Vagina (tissue), 2 donors: ENCODE results near the gene MEGF8. TPM values are rescaled to one million over a fixed set of nuclear protein-coding genes. Genes with fewer than 3 reads are reported as not detected.

Experiments used
- DNase-seq, 2 donors: peaks; one replicate each; pipeline ENCODE4 v3.0.0-alpha.2; 2017; ENCODE audit errors: extremely low spot score in 2 of 2
- H3K27ac ChIP-seq: fragments of 200-600 bp; sonication (generic); one replicate; pipeline ENCODE4 v1.5.1; 2019
- H3K27me3 ChIP-seq: fragments of 200-600 bp; sonication (generic); one replicate; pipeline ENCODE4 v1.5.1; 2019
- H3K36me3 ChIP-seq, 2 donors: fragments of 200-600 bp; sonication (generic); one replicate each; pipeline ENCODE4 v1.5.1; 2017 to 2019
- H3K4me1 ChIP-seq: fragments of 200-600 bp; sonication (generic); one replicate; pipeline ENCODE4 v1.5.1; 2019
- H3K4me3 ChIP-seq, 2 donors: fragments of 200-600 bp; sonication (generic); 1 replicate in 1 of 2; 2 replicates in 1 of 2; pipeline ENCODE4 v1.5.1; 2016 to 2019
- H3K9me3 ChIP-seq: fragments of 200-600 bp; sonication (generic); one replicate; pipeline ENCODE4 v1.5.1; 2019
- POLR2A ChIP-seq, 2 donors: fragments of 450-650 bp; IDR thresholded peaks; one replicate each; pipeline ENCODE4 v1.6.1; 2017; ENCODE audit warnings: antibody characterized with exemption in 2 of 2, mild to moderate bottlenecking in 2 of 2, moderate library complexity in 2 of 2
- POLR2AphosphoS5 ChIP-seq, 2 donors: sonication (generic); formaldehyde crosslinking; IDR thresholded peaks; one replicate each; pipeline ENCODE4 v1.9.0; 2017; ENCODE audit warnings: antibody characterized with exemption in 2 of 2, mild to moderate bottlenecking in 2 of 2, low read depth in 1 of 2; ENCODE audit not compliant: insufficient read depth in 1 of 2
- intact Hi-C: fragments of 100-400 bp; cut with DNase I; formaldehyde crosslinking; loops from one replicate; pipeline ENCODE4 v1.15.1; 2023
- total RNA-seq: library from RNA; depleted of rRNA; stranded (reverse); fragments of >200 nt; gene quantifications from one replicate; pipeline ENCODE4 v1.2.3, GENCODE V29; 2016
- TF ChIP-seq, protein P1 (sequence below), 3 experiments: fragments of 450-650 bp in 2 of 3; fragments of 200-600 bp in 1 of 3; sonication (generic) in 1 of 3; IDR thresholded peaks; one replicate each; pipeline ENCODE4 v1.5.1; 2017 to 2019; ENCODE audit warnings: antibody characterized with exemption in 3 of 3, mild to moderate bottlenecking in 2 of 3, moderate library complexity in 2 of 3

MEGF8 gene
- total RNA-seq, 1 donor from 2014 or later = 13.5 TPM

DNA sequence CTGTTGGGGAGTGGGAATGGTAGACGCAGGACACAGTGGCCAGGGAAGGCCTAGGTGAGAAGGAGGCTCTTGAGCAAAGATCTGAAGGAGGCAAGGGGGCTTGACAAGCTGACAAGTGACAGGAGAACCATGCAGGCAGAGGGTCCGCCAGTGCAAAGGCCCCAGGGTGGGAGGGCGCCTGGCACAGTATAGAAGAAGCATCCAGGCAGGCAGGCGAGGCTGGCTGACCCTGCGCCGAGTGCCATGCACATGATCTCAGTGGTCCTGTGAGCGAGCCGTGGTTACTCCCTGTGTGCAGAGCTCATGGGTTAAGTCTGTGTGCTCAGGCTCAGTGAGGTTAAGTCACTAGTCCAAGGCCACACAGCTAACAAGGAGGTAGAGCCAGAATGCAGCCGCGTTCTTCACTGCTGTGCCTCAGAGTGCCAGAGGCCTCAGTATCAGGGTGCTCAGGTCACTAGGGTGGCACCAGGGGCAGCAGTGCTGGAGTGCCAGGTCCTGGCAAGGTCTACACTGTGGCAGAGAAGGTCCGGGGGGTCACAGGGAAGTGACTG lies 49.5 kb downstream of the MEGF8 start:
- Histone ChIP-seq H3K4me3 (no peak overlapping the region), H3K27ac (no peak overlapping the region), H3K4me1 (no peaks in the 10 kb centered on the region), H3K27me3 (no peaks in the 10 kb centered on the region), H3K36me3 (peaks cover 0 to 16% of the 10 kb centered on the region in 2 donors), H3K9me3 (no peaks in the 10 kb centered on the region)
- no peak for TF ChIP-seq POLR2AphosphoS5 (IDR thresholded peaks at IDR 0.05; ENCODE audit: insufficient read depth in 1 of 2, low read depth in 1 of 2)
- TF ChIP-seq, protein P1, sequence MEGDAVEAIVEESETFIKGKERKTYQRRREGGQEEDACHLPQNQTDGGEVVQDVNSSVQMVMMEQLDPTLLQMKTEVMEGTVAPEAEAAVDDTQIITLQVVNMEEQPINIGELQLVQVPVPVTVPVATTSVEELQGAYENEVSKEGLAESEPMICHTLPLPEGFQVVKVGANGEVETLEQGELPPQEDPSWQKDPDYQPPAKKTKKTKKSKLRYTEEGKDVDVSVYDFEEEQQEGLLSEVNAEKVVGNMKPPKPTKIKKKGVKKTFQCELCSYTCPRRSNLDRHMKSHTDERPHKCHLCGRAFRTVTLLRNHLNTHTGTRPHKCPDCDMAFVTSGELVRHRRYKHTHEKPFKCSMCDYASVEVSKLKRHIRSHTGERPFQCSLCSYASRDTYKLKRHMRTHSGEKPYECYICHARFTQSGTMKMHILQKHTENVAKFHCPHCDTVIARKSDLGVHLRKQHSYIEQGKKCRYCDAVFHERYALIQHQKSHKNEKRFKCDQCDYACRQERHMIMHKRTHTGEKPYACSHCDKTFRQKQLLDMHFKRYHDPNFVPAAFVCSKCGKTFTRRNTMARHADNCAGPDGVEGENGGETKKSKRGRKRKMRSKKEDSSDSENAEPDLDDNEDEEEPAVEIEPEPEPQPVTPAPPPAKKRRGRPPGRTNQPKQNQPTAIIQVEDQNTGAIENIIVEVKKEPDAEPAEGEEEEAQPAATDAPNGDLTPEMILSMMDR (IDR thresholded peaks at IDR 0.05) = no peak
- TF ChIP-seq POLR2A (IDR thresholded peaks at IDR 0.05) = no peak
- DNase-seq = no peak
- intact Hi-C loops = no loop called here

DNA sequence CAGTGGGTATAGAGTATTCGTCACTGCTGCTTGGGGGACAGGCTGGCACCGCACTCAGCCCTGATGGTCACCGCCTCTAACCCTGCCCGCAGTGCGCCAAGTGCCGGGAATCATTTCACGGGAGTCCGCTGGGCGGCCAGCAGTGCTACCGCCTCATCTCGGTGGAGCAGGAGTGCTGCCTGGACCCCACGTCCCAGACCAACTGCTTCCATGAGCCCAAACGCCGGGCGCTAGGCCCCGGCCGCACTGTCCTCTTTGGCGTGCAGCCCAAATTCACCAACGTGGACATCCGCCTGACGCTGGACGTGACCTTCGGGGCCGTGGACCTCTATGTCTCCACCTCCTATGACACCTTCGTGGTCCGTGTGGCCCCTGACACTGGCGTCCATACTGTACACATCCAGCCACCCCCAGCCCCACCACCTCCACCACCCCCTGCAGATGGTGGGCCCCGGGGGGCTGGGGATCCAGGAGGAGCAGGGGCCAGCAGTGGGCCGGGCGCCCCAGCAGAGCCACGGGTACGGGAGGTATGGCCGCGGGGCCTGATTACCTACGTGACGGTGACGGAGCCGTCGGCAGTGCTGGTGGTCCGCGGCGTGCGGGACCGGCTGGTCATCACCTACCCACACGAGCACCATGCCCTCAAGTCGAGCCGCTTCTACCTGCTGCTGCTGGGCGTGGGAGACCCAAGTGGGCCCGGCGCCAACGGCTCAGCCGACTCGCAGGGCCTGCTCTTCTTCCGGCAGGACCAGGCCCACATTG lies 50.2 kb downstream of the MEGF8 start:
- peaks cover 0 to 16% of the 10 kb centered on the region in 2 donors for H3K36me3 ChIP-seq

DNA sequence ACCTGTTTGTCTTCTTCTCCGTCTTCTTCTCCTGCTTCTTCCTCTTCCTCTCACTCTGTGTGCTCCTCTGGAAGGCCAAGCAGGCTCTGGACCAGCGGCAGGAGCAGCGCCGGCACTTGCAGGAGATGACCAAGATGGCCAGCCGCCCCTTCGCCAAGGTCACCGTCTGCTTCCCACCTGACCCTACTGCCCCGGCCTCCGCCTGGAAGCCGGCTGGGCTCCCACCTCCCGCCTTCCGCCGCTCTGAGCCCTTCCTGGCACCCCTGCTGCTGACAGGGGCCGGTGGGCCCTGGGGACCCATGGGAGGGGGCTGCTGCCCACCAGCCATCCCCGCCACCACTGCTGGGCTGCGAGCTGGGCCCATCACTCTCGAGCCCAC lies 50.7 kb downstream of the MEGF8 start:
- H3K4me3 ChIP-seq = no peak overlapping the region
- TF ChIP-seq POLR2AphosphoS5 (IDR thresholded peaks at IDR 0.05; ENCODE audit: insufficient read depth in 1 of 2, low read depth in 1 of 2) (no peak), POLR2A (IDR thresholded peaks at IDR 0.05) (no peak)
- TF ChIP-seq, protein P1 (IDR thresholded peaks at IDR 0.05) = no peak
- H3K27ac ChIP-seq = no peak overlapping the region
- H3K9me3 ChIP-seq = no peaks in the 10 kb centered on the region
- H3K27me3 ChIP-seq = no peaks in the 10 kb centered on the region
- intact Hi-C loops = no loop called here
- peaks cover 0 to 16% of the 10 kb centered on the region in 2 donors for H3K36me3 ChIP-seq
- H3K4me1 ChIP-seq = no peaks in the 10 kb centered on the region
- DNase-seq = no peak

More for the DNA sequence above, 50.2 kb downstream of the MEGF8 start:
- Histone ChIP-seq H3K9me3 (no peaks in the 10 kb centered on the region), H3K27ac (no peak overlapping the region), H3K27me3 (no peaks in the 10 kb centered on the region), H3K4me1 (no peaks in the 10 kb centered on the region), H3K4me3 (no peak overlapping the region)
- TF ChIP-seq POLR2AphosphoS5 (IDR thresholded peaks at IDR 0.05; ENCODE audit: insufficient read depth in 1 of 2, low read depth in 1 of 2) (no peak), POLR2A (IDR thresholded peaks at IDR 0.05) (no peak)
- TF ChIP-seq, protein P1 (IDR thresholded peaks at IDR 0.05) = no peak
- no peak for DNase-seq
- intact Hi-C loops = no loop called here

DNA sequence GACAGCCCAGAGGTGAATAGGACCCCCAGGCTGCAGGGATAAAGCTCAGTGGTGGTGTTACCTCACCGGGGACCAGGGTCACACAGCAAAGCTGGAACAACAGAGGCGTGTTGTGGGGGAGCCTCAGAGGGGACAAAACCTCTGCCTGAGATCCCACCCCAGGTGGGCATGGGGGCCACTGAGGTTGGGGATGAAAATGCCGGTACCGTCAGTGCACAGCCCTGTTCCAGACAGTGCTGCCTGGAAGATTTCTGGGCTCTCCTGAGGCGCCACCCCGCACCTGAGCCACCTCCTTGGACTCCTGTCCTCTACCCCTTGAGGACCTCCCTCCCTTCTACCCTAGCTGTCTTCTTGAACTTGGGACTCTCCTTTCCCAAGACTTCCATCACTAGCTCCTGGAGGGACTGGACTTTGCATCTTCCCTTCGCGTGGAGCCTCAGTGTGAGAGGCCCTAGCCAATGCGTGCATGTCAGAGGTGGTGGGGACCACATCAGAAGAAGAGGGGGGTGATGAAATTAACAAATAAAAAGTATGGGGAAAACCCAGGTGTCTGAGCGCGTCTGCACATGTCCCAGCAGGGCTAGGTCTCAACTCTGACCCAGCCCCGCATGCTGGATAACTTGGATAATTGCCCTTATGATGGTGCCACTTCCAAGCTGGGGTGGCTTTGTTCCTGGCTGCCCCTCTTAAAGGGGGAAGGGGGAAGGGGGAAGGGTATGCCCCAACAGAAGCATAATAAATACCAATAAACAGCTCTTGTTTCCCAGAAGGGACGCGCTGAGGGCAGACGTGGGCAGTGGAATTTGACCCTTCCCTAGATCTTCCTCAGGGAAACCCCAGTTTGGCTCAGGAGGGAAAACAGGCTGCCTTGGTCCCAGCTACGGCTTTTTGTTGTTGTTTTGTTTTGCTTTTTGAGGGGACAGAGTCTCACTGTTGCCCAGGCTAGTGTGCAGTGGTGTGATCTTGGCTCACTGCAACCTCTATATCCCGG lies 53.1 kb downstream of the MEGF8 start:
- H3K9me3 ChIP-seq = no peaks in the 10 kb centered on the region
- TF ChIP-seq, protein P1 (IDR thresholded peaks at IDR 0.05) = no peak
- TF ChIP-seq POLR2A (IDR thresholded peaks at IDR 0.05) (no peak), POLR2AphosphoS5 (IDR thresholded peaks at IDR 0.05; ENCODE audit: insufficient read depth in 1 of 2, low read depth in 1 of 2) (no peak)
- no peak overlapping the region for H3K27ac ChIP-seq
- intact Hi-C loops = no loop called here
- DNase-seq = no peak
- no peaks in the 10 kb centered on the region for H3K4me1 ChIP-seq
- no peak overlapping the region for H3K4me3 ChIP-seq
- peaks cover 0 to 16% of the 10 kb centered on the region in 2 donors for H3K36me3 ChIP-seq
- no peaks in the 10 kb centered on the region for H3K27me3 ChIP-seq
